NCI-H2227 (cell line): ENCODE results near the gene NFIX.
"Not testable (repeated sequence)": the region's sequence is repeated elsewhere in the genome, so short reads cannot be mapped to it uniquely, and the experiment has no call there.

Experiments
- DNase-seq: peaks from one replicate; lab custom pipeline; 2025; ENCODE audit not compliant: unreplicated experiment; lab: John Stamatoyannopoulos, UW

The NFIX gene

GRCh38 chr19:12957389-12957952, 37.8 kb upstream of the NFIX start:
- not testable (repeated sequence) for DNase-seq

DNA sequence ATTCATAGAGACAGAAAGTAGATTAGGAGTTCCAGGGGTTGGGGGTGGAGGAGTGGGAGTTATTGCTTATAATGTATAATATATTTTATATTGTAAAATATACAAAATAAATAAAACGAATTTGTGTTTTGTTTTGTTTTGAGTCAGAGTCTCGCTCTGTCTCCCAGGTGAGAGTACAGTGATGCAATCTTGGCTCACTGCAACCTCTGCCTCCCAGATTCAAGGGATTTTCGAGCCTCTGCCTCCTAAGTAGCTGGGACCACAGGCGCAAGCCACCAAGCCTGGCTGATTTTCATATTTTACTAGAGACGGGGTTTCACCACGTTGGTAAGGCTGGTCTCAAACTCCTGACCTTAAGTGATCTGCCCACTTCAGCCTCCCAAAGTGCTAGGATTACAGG, 35.8 kb upstream of the NFIX start:
- DNase-seq = no peak

- peak; percentile 83 for DNase-seq
Measured at GRCh38 chr19:12965017-12965811, 30.1 kb upstream of the NFIX start.

DNA sequence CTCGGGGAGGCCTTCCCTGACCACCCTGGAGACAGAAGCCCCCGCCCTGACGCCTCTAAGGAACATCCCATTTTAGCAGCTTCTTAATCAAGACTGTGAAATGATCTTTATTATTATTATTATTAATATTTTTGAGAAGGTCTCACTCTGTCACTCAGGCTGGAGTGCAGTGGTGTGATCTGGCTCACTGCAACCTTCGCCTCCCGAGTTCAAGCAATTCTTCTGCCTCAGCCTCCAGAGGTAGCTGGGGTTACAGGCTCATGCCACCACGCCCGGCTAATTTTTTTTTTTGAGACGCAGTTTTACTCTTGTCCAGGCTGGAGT, 29.5 kb upstream of the NFIX start:
- no peak for DNase-seq

DNA sequence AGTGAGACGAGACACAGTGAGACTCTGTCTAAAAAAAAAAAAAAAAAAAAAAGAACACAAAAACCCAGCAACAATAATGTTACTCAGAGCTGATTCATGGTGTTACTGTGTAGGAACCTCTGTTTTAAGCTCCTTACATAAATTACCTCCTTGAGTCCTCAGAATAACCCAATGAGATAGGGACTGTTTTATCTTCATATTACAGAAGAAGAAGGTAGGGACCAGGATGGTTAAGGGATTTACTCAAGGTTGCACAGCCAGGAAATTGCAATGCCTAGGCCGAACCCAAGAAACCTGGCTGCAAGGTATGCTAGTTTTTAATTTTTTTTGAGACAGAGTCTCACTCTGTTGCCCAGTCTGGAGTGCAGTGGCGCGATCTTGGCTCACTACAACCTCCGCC, 27.4 kb upstream of the NFIX start:
- DNase-seq = no peak

GRCh38 chr19:12969292-12969988, 25.8 kb upstream of the NFIX start, which contains the start of gene DAND5:
DAND5 (plus strand) TSS chr19:12969576; CDS start chr19:12969661, 85 bp downstream.
- DNase-seq = no peak

DNA sequence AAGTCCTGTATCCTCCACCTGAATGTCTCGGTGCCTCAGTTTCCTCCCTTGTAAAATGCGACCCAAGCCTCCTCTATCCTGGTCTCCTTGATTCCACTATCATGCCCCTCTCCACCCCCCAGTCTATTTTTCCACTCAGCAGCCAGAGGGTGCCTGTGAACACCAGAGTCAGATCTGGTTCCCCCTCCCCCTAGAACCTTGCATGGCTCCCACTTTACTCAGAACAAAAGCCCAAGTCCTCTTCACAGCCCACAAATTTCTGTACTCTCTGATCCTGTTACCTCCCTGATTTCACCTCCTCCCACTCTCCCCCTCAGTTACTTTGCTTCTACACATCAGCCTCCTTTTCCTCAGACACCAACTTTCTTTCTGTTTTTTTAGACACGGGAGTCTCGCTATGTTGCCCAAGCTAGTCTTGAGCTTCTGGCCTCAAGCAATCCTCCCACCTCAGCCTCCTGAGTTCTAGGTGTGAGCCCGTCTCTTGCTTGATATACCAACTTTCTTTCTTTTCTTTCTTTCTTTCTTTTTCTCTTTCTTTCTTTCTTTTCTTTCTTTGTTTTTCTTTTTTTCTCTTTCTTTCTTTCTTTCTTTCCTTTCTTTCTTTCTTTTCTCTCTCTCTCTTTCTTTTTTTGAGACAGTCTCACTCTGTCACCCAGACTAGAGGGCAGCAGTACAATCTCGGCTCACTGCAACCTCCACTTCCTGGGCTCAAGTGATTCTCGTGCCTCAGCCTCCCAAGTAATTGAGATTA, 25.0 kb upstream of the NFIX start:
- DNase-seq = no peak

- DNase-seq = no peak
Measured at GRCh38 chr19:12973236-12973635, 22.0 kb upstream of the NFIX start.

DNA sequence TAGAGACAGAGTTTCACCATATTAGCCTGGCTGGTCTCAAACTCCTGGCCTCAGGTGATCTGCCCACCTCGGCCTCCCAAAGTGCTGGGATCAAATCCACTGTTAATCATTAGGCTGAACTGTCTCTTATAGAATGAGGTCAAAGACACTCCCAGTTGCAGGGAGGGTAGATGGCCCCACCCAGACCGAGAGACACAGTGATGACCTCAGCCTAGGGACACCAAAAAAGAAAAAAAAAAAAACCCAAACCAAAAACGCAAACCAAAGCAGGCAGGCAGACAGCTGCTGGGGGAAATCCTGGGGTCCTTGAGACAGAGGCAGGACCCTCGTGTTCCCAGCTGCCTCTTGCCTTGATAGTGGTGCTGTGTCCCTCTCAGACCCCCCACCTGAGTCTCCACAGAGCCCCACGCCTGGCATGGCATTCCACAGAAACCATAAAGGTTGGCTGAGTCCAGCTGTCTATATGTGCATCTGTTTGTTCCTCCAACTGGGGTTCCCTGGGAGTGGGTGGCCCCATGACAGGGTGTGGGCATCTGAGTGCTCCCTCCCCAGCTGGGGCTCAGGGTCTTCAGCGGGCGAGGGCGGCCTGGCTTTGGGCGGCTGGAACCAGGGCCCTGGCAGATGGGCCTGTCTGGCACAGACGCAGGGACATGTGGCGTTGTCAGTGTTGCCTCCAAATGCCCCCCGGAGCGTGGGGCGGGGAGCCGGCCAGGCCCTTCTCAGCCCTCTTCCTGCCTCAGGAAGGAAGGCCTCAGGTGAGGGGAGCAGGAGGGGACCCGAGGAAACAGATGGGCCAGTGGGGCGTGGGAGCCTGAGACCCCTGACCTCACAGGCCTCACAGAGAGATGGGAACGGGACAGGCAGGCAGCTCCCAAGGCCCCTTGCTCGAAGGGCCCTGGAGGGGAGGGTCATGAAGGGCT, 20.7 kb upstream of the NFIX start:
- DNase-seq = no peak

DNA sequence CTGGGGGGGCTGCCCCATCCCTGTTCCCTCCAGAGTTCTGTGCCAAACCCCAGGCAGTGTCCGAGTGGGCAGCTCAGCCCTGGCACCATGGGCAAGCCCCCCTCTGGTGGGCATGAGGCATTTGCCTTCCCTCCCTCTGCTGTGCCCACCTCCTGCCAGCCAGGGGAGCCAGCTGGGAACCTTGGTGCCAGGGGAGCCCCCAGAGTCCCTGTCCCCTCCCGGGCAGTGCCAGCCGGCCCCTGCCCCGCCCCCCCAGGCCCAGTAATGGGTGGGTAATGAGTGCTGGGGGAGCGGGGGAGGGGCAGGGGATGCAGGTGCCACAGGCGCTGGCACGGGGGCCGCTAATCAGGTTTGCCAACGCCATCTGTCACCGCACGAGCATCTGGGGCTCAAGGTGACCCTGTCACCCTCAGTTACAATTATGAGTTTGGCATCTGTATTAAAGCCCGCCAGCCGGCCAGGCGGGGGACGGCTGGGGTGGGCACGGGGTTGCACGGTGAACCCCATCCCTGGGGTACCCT, 20.0 kb upstream of the NFIX start:
- DNase-seq = no peak

DNA sequence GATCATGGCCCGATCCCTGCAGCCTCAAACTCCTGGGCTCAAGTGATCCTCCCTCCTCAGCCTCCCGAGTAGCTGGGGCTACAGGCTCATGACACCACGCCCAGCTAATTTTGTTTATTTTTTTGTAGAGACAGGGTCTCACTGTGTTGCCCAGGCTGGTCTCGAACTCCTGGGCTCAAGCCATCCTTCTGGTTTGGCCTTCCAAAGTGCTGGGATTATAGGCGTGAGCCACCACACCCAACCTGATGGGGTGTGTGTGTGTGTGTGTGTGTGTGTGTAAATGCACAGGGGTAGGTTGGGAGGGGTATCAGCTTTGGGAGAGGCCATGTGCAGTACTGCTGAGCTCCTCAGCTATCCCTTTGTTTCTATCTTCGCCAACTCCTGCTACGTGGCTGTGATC, 19.2 kb upstream of the NFIX start:
- not testable (repeated sequence) for DNase-seq

- no peak for DNase-seq
Measured at GRCh38 chr19:12979974-12980373, 15.3 kb upstream of the NFIX start.

- DNase-seq = no peak
Measured at GRCh38 chr19:12982648-12983047, 12.6 kb upstream of the NFIX start.

GRCh38 chr19:12983091-12983490, 12.2 kb upstream of the NFIX start:
- no peak for DNase-seq

DNA sequence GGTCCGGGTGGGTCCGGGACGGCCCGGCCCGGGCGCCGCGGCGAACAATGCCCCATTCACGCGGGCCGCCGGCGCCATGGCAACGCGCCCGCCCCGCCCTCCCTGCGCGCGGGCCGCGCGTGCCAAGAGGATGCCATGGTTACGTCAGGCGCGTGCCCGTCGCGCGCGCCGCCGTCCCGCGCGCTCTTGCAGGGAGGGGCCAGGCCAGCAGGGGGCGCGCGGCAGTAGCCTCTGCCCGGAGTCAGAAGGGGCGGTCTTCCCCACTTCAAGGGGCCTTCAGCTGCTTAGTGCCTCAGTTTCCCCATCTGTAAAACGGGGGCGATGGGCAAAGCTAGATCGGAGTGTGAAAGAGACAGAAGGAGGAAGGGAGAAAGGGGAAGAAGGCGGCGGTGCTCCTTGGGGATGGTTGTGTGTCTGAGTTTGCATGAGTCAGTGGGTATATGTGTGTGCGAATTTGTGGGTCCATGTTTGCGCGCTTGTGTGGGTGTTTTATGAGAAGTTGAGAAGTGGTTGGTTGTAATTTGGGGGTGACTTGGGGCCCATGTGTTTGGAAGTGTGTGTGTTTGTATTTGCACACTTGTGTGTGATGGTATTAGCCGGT, 11.6 kb upstream of the NFIX start:
- peak; percentile 86 for DNase-seq

DNA sequence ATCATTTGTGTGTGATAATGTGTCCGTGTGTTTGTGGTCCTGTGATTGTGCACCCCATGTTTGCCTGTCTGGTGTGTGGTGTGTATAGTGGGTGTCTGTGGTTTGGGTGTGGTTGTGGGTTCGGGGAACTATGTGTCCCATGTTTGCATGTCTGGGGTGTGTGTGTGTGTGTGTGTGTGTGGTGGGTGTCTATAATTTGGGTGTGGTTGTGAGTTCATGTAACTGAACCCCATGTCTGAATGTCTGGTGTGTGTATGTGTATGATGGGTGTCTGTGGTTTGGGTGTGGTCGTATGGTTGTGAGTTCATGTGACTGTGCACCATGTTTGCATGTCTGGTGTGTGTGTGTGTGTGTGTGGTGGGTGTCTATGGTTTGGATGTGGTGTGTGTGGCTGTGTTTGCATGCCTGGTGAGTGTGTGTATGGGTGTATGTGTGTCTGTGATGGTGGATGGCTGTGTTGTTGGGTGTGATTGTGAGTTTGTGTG, 11.1 kb upstream of the NFIX start:
- no peak for DNase-seq

GRCh38 chr19:12984683-12985048, 10.6 kb upstream of the NFIX start:
- no peak for DNase-seq

DNA sequence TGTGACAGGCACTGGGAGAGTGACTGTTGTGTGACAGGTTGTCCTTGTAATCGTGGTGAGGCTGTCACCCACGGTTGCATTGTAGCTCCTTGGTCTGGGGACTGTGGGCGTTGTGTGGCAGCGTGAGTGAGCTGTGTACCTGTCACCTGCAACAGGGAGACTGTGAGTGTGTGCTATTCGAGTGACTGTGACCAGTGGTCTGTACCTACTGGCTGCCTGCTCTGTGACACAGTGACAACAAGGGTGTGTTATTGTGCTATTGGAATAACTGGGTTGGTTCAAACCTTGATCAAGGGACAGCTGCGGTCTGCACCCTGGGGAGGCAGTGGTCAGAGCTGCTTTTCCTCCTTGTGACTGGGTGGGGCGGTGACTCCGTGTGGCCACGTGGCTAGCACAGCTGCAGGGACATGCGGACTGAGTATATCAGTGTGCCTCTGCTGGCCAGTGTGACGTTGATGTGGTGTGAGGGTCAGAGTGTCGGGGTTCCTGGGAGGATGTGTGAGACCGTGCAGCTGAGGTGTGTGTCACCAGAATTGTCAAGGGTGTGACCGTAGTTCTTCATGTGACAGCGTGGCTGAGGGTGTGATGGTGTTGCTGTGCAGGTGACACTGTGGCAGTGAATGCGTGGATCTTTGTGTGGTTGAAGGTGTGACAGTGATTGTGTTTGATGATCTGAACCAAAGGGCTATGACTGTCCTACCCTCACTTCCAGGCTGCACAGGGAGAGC, 10.1 kb upstream of the NFIX start:
- DNase-seq = no peak

DNA sequence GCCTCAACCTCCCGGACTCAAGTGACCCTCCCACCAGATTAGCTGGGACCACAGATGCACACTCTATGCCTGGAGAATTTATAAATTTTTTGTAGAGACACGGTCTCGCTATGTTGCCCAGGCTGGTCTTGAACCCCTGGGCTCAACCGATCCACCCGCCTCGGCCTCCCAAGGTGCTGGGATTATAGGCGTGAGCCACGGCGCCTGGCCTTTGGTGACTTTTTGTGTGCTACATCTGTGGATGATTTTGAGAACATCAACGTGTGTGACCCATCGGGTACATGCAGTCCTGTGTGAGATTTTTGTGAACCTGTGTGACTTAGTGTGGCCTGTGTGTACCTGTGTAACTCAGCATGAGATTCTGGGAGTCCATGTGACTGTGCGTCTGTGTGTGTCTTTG, 8.5 kb upstream of the NFIX start:
- DNase-seq = no peak
